ENCODE data around the gene CCDC102B.

- no peak for TF ChIP-seq POLR2A (IDR thresholded peaks at IDR 0.05)
- no peak for TF ChIP-seq CTCF (IDR thresholded peaks at IDR 0.05)
Measured at GRCh38 chr18:68991286-68991685, 193.4 kb downstream of the CCDC102B start.
